Naive thymus-derived CD4-positive, alpha-beta T cell (primary cell): ENCODE results near the gene MAP3K12. TPM values are rescaled to one million over a fixed set of nuclear protein-coding genes. Genes with fewer than 3 reads are reported as not detected.
A peak's percentile ranks its signal among the peaks of the same experiment; 100 is the strongest.

Experiments
- ATAC-seq: fragments of 150-1000 bp; cut with Tn5 transposase; 2 replicates; pipeline ENCODE4 v1.10.0; 2021; ENCODE audit warnings: mild to moderate bottlenecking, moderate library complexity
- CTCF ChIA-PET: fragments of 350-600 bp; sonication (Branson Sonifier 250); formaldehyde crosslinking; loops from one replicate; lab custom pipeline; 2021; ENCODE audit warnings: antibody characterized with exemption; lab: Charles Lee
- POLR2A ChIA-PET: fragments of 350-600 bp; sonication (Branson Sonifier 250); formaldehyde crosslinking; loops from one replicate; lab custom pipeline; 2021; ENCODE audit warnings: antibody characterized with exemption, inconsistent platforms; lab: Charles Lee
- DNase-seq, 9 donors: peaks; one replicate each; pipeline versions ENCODE4 v3.0.0 to v3.0.0-alpha.2; 2020 to 2022; ENCODE audit warnings: mixed read lengths in 1 of 9
- H3K27ac ChIP-seq: one replicate; pipeline ENCODE4 v1.7.0; 2013; ENCODE audit warnings: mild to moderate bottlenecking, low read depth, low read length, moderate library complexity
- H3K27me3 ChIP-seq, 2 donors: one replicate each; pipeline ENCODE4 v1.7.0; 2013; ENCODE audit warnings: low read length in 2 of 2, mild to moderate bottlenecking in 2 of 2, moderate library complexity in 2 of 2; ENCODE audit not compliant: control insufficient read depth in 2 of 2, insufficient read depth in 2 of 2
- H3K36me3 ChIP-seq, 3 experiments: 1 replicate in 2 of 3; 2 replicates in 1 of 3; pipeline ENCODE4 v1.7.0; 2013; ENCODE audit warnings: low read length in 3 of 3, mild to moderate bottlenecking in 3 of 3, moderate library complexity in 1 of 3; ENCODE audit not compliant: insufficient read depth in 3 of 3, control insufficient read depth in 2 of 3
- H3K4me1 ChIP-seq, 2 donors: one replicate each; pipeline ENCODE4 v1.7.0; 2013; ENCODE audit warnings: low read length in 2 of 2, mild to moderate bottlenecking in 2 of 2, moderate library complexity in 1 of 2; ENCODE audit not compliant: control insufficient read depth in 2 of 2, insufficient read depth in 2 of 2
- H3K4me3 ChIP-seq: 2 replicates; pipeline ENCODE4 v1.7.0; 2013; ENCODE audit warnings: mild to moderate bottlenecking, low read length
- H3K9me3 ChIP-seq, 3 experiments: 1 replicate in 2 of 3; 2 replicates in 1 of 3; pipeline ENCODE4 v1.7.0; 2013; ENCODE audit warnings: low read length in 3 of 3; ENCODE audit not compliant: control insufficient read depth in 2 of 3
- H3K27ac Mint-ChIP-seq, 9 donors: one replicate each; pipeline ENCODE4 v1.8.0; 2020 to 2022; ENCODE audit warnings: mixed read lengths in 9 of 9, mild to moderate bottlenecking in 8 of 9, moderate library complexity in 5 of 9, inconsistent platforms in 2 of 9
- H3K27me3 Mint-ChIP-seq, 5 donors: one replicate each; pipeline ENCODE4 v1.8.0; 2021 to 2022; ENCODE audit warnings: mixed read lengths in 5 of 5, mild to moderate bottlenecking in 1 of 5
- H3K36me3 Mint-ChIP-seq, 5 donors: one replicate each; pipeline ENCODE4 v1.8.0; 2020 to 2022; ENCODE audit warnings: mixed read lengths in 5 of 5, mild to moderate bottlenecking in 3 of 5, inconsistent platforms in 1 of 5
- H3K4me1 Mint-ChIP-seq, 7 donors: one replicate each; pipeline ENCODE4 v1.8.0; 2020 to 2022; ENCODE audit warnings: mixed read lengths in 7 of 7, mild to moderate bottlenecking in 3 of 7, inconsistent platforms in 1 of 7
- H3K4me3 Mint-ChIP-seq, 10 donors: one replicate each; pipeline ENCODE4 v1.8.0; 2020 to 2022; ENCODE audit warnings: mild to moderate bottlenecking in 10 of 10, mixed read lengths in 10 of 10, moderate library complexity in 6 of 10, inconsistent platforms in 2 of 10
- H3K9me3 Mint-ChIP-seq, 11 donors: one replicate each; pipeline ENCODE4 v1.8.0; 2020 to 2022; ENCODE audit warnings: mixed read lengths in 11 of 11, mild to moderate bottlenecking in 4 of 11, inconsistent platforms in 1 of 11, moderate library complexity in 1 of 11
- intact Hi-C, 2 donors: fragments of 100-400 bp; cut with micrococcal nuclease; formaldehyde crosslinking; loops; one replicate each; pipeline ENCODE4 v1.15.1; 2023
- polyA plus RNA-seq, 2 donors: library from polyadenylated mRNA; unstranded; fragments of 300-500 nt; fragmentation: Illumina TruSeq; gene quantifications; one replicate each; pipeline ENCODE4 v1.2.3, GENCODE V29; 2021
- total RNA-seq, 6 experiments: library from RNA in 5 of 6; stranded (reverse) in 5 of 6; gene quantifications; 1 replicate in 5 of 6; 2 replicates in 1 of 6; pipeline ENCODE4 v1.2.3 and lab custom pipeline; 2021 to 2026

MAP3K12 gene
- total and polyA plus RNA-seq, 7 experiments from 2014 or later = 4.9 to 29.7 (median 22.8) TPM

DNA sequence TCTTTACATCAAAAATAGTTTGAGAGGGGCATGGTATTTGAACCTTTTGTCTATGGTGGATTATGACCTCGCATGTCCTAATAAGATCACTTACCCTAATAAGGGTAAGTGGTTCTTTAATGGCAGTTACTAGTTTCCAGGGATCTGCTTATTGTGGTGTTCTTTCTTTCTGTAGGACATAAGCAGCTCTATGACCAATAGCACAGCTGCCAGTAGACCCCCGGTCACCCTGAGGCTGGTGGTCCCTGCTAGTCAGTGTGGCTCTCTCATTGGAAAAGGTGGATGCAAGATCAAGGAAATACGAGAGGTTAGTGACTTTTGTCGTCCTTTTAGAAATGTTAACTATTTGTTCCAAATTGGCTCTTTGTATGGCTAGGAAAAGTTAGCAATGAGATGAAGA lies 40.2 kb downstream of the MAP3K12 start:
- no peak overlapping the region for H3K4me3 ChIP-seq
- Mint-ChIP-seq H3K27me3 (no peaks in the 10 kb centered on the region), H3K36me3 (peaks cover 15 to 55% (median 48%) of the 10 kb centered on the region in 5 donors), H3K9me3 (no peaks in the 10 kb centered on the region), H3K27ac (peak overlapping the region in 4 of 9 donors; percentile 51 to 80 (median 60)), H3K4me3 (no peak overlapping the region), H3K4me1 (peaks cover 27 to 63% (median 50%) of the 10 kb centered on the region in 7 donors)
- H3K4me1 ChIP-seq = peaks cover 4 to 8% of the 10 kb centered on the region in 2 donors
- ChIA-PET POLR2A (interaction anchor here (0.7 kb wide), 1 partner anchor 13 kb away, joined by 4 read pairs; no protein-coding TSS in a partner anchor), CTCF (interaction anchor here (1.4 kb wide), 1 partner anchor 35 kb away, joined by 4 read pairs; no protein-coding TSS in a partner anchor)
- no peaks in the 10 kb centered on the region for H3K9me3 ChIP-seq
- ATAC-seq (no peak), DNase-seq (no peak)
- H3K27me3 ChIP-seq = no peaks in the 10 kb centered on the region
- intact Hi-C loops = loop anchor here in 1 of 2 donors (2.0 kb wide), 1 partner anchor 14 kb away; no protein-coding TSS in a partner anchor
- H3K36me3 ChIP-seq = peaks cover 69 to 98% (median 91%) of the 10 kb centered on the region in 3 experiments
- no peak overlapping the region for H3K27ac ChIP-seq

DNA sequence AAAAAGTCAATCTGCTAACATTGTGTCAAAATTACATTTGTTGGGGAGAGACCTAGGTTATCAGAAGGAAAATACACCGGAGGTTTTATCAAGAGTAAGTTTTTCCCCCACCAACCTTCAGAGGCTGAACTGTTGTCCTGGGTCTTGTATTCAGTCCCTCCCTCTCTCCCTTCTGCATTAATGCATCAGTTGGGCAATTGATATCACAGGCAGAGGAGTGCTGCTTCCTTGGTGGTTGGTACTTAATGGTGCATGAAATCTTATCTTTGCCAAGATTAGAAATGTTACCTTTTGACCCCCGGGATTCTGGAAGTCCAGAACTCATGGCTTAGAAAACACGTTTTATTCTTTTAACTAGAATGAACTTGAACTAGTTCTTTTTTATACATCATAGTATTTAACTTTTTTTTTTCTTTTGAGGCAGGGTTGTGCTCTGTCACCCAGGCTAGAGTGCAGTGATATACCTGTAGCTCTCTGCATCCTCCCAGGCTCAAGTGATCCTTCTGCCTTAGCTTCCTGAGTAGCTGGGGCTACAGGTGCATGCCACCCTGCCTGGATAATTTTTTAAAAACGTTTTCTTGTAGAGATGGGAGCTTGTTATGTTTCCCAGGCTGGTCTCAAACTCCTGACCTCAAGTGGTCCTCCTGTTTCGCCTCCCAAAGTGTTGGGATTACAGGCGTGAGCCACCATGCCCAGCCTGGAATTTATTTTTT lies 42.4 kb downstream of the MAP3K12 start:
- no peak for DNase-seq
- no peaks in the 10 kb centered on the region for H3K27me3 ChIP-seq
- H3K4me3 Mint-ChIP-seq = no peak overlapping the region
- peaks cover 16 to 22% of the 10 kb centered on the region in 2 donors for H3K4me1 ChIP-seq
- H3K27me3 Mint-ChIP-seq = no peaks in the 10 kb centered on the region
- intact Hi-C loops = loop anchor here in 1 of 2 donors (2.0 kb wide), 2 partner anchors 14 to 16 kb away; partner anchors contain the start of gene PRR13
- H3K9me3 Mint-ChIP-seq = no peaks in the 10 kb centered on the region
- ChIA-PET CTCF (no interaction called here), POLR2A (interaction anchor here (0.9 kb wide), 1 partner anchor 44 kb away, joined by 3 read pairs; the partner anchor contains the start of gene TARBP2)
- H3K4me1 Mint-ChIP-seq = peaks cover 29 to 59% (median 51%) of the 10 kb centered on the region in 7 donors
- peaks cover 10 to 49% (median 38%) of the 10 kb centered on the region in 5 donors for H3K36me3 Mint-ChIP-seq
- H3K27ac ChIP-seq = no peak overlapping the region
- no peak overlapping the region for H3K27ac Mint-ChIP-seq
- no peak overlapping the region for H3K4me3 ChIP-seq
- H3K9me3 ChIP-seq = no peaks in the 10 kb centered on the region
- H3K36me3 ChIP-seq = peaks cover 53 to 82% (median 70%) of the 10 kb centered on the region in 3 experiments
- ATAC-seq = no peak

DNA sequence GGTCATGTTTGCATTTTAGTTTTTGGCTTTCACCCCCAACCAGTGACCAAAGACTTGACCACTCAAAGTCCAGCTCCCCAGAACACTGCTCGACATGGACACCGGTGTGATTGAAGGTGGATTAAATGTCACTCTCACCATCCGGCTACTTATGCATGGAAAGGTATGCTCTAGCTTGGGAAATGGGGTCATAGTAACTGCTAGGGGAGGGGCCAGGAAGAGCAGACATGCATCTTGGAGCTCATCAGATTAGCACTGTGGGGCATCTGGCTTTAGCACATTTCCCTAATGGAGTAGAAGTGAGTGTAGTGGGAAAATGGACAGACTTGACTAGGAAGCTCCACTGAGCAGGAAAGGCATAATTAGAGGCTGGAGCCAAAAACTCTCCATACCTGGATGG lies 44.6 kb downstream of the MAP3K12 start:
- H3K27me3 ChIP-seq = no peaks in the 10 kb centered on the region
- intact Hi-C loops = loop anchor here in 1 of 2 donors (5.0 kb wide), 4 partner anchors 247 to 447 kb away; partner anchors contain the start of genes CALCOCO1, CSAD, EIF4B and ITGB7
- peak overlapping the region in 4 of 9 donors; percentile 51 to 76 (median 63) for H3K27ac Mint-ChIP-seq
- peaks cover 33 to 61% (median 49%) of the 10 kb centered on the region in 3 experiments for H3K36me3 ChIP-seq
- no peaks in the 10 kb centered on the region for H3K27me3 Mint-ChIP-seq
- H3K4me1 ChIP-seq = peaks cover 20 to 26% of the 10 kb centered on the region in 2 donors
- peak overlapping the region; percentile 42 to 99 (median 81) for H3K4me3 Mint-ChIP-seq
- peaks cover 25 to 47% (median 42%) of the 10 kb centered on the region in 7 donors for H3K4me1 Mint-ChIP-seq
- H3K9me3 Mint-ChIP-seq = no peaks in the 10 kb centered on the region
- H3K9me3 ChIP-seq = no peaks in the 10 kb centered on the region
- ChIA-PET CTCF (interaction anchor here (0.6 to 1.4 kb wide), 4 partner anchors 40 to 198 kb away, joined by 3 to 6 read pairs (median 3); no protein-coding TSS in a partner anchor), POLR2A (interaction anchor here (1.0 to 3.3 kb wide), 11 partner anchors 9 to 220 kb away, joined by 3 to 15 read pairs (median 4); partner anchors contain the start of genes MAP3K12, PRR13 and TARBP2)
- H3K36me3 Mint-ChIP-seq = peaks cover 0 to 30% (median 25%) of the 10 kb centered on the region in 5 donors
- peak overlapping the region; percentile 96 for H3K27ac ChIP-seq
- ATAC-seq (no peak), DNase-seq (no peak)
- no peak overlapping the region for H3K4me3 ChIP-seq

DNA sequence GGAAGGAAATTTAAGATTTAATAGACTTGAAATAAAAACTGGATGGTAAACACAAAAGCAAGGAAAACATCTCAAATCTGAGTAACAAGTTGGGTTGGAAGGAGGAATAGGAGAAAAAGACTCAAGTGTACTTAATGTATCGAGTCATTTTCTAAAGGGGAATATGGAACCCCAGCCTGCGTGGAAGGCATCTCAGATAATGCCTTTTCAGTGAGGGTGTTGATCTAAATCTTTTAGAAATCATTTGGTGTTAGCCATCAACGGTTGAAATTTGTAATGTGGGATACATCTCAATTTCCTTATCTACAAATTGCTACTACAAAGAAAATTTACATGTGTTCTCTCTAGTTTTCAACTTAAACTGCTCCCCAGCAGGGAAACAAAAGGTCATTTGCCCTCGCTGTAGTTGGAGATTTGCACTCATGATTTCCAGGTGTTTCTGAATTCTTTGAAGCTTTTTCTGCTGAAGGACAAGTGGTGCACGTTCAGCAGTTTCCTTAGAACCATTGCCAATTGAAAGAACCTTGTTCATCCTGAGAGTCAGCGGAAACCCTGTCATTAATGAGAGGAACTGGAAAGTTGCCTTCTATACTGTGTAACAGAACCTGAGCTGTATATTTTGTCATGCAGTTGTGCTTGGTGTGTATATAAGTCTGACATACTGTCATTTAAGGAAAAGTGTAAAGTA lies 45.2 kb downstream of the MAP3K12 start:
- intact Hi-C loops = loop anchor here (2.0 to 5.0 kb wide), 5 partner anchors 39 to 447 kb away; partner anchors contain the start of genes CALCOCO1 (in 1 of the 2), CSAD (in 1 of the 2), EIF4B (in 1 of the 2) and ITGB7 (in 1 of the 2)
- Mint-ChIP-seq H3K36me3 (peaks cover 0 to 27% (median 23%) of the 10 kb centered on the region in 5 donors), H3K27ac (peak overlapping the region; percentile 51 to 100 (median 85)), H3K9me3 (peaks cover 0 to 2% (median 0%) of the 10 kb centered on the region in 11 donors), H3K4me3 (peak overlapping the region; percentile 51 to 99 (median 98)), H3K27me3 (no peaks in the 10 kb centered on the region), H3K4me1 (peaks cover 25 to 44% (median 39%) of the 10 kb centered on the region in 7 donors)
- ChIA-PET CTCF (interaction anchor here (0.6 to 1.4 kb wide), 4 partner anchors 21 to 55 kb away, joined by 3 to 4 read pairs (median 3); no protein-coding TSS in a partner anchor), POLR2A (interaction anchor here (0.5 to 3.3 kb wide), 14 partner anchors 9 to 448 kb away, joined by 3 to 15 read pairs (median 4); partner anchors contain the start of genes EIF4B, MAP3K12, PRR13 and TARBP2)
- ATAC-seq = no peak
- peaks cover 20 to 26% of the 10 kb centered on the region in 2 donors for H3K4me1 ChIP-seq
- peak overlapping the region; percentile 96 for H3K27ac ChIP-seq
- no peak for DNase-seq
- H3K27me3 ChIP-seq = no peaks in the 10 kb centered on the region
- no peaks in the 10 kb centered on the region for H3K9me3 ChIP-seq
- H3K36me3 ChIP-seq = peaks cover 30 to 55% (median 43%) of the 10 kb centered on the region in 3 experiments
- H3K4me3 ChIP-seq = peak overlapping the region; percentile 5

DNA sequence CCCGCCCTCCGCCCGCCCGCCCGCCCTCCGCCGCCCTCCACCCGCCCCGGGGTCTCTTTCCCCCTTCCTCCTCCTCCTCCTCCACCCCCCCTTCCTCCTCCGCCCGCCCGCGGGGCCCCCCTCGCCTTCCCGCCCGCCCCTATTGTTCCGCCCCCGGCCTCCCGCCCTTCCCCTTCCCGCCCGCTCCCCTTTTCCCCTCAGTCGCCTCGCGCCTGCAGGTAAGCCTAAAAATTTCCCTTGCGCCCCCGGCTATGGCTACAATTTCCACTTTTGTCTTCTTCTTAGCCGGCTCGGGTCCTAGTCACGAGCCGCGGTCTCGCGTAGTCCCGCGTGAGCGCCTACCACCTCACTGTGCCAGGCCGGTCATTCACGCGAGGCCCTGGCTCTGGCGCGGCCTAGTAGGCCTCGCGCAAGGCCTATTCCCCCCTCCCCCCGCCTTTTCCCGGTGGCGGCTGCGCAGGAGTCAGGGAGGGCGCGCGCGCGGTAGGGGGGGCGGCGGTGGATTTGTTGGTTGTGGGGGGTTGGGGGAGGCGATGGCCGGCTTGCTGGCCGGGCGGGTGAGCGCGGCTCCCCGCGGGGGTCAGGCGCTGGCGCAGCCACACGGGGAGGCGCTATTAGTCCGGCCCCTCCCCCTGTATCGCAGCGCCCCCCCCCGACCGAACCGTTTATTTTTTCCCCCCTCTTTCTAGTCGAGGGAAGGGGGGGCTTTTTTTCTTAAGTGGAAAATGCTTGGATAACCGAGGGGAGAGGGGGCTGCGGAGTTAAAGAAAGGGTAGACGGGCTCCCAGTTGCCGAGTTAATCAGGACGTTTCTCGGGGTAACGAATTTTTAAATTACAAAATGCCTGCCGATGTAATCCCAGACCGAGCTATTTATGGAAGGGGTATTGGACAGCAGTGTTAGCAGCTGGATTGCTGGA lies 46.8 kb downstream of the MAP3K12 start:
- ChIA-PET POLR2A (interaction anchor here (1.0 to 3.3 kb wide), 6 partner anchors 11 to 129 kb away, joined by 3 to 15 read pairs (median 6); partner anchors contain the start of genes PRR13 and TARBP2), CTCF (interaction anchor here (0.7 to 1.2 kb wide), 3 partner anchors 24 to 171 kb away, joined by 3 to 4 read pairs (median 4); partner anchors contain the start of gene TARBP2)
- intact Hi-C loops = loop anchor here (1.0 to 5.0 kb wide), 10 partner anchors 40 to 445 kb away; partner anchors contain the start of genes ATF7 (in 1 of the 2), CALCOCO1 (in 1 of the 2), CSAD (in 1 of the 2) and EIF4B (in 1 of the 2)
- H3K4me3 ChIP-seq = peak overlapping the region; percentile 69
- H3K4me3 Mint-ChIP-seq = peak overlapping the region; percentile 51 to 99 (median 98)
- H3K27me3 ChIP-seq = no peaks in the 10 kb centered on the region
- H3K9me3 Mint-ChIP-seq = peaks cover 0 to 2% (median 0%) of the 10 kb centered on the region in 11 donors
- peak overlapping the region; percentile 85 to 100 (median 99) for H3K27ac Mint-ChIP-seq
- ATAC-seq (peak; percentile 65), DNase-seq (peak; percentile 72 to 88 (median 82))
- H3K36me3 Mint-ChIP-seq = peaks cover 0 to 30% (median 27%) of the 10 kb centered on the region in 5 donors
- H3K36me3 ChIP-seq = peaks cover 21 to 42% (median 33%) of the 10 kb centered on the region in 3 experiments
- H3K27ac ChIP-seq = peak overlapping the region; percentile 96
- peaks cover 23 to 42% (median 37%) of the 10 kb centered on the region in 7 donors for H3K4me1 Mint-ChIP-seq
- H3K27me3 Mint-ChIP-seq = no peaks in the 10 kb centered on the region
- H3K4me1 ChIP-seq = peaks cover 20 to 26% of the 10 kb centered on the region in 2 donors
- no peaks in the 10 kb centered on the region for H3K9me3 ChIP-seq
